ENCODE results near the gene FGFRL1. TPM values are rescaled to one million over a fixed set of nuclear protein-coding genes. Genes with fewer than 3 reads are reported as not detected.
A peak's percentile ranks its signal among the peaks of the same experiment; 100 is the strongest.
"Not testable (repeated sequence)": the region's sequence is repeated elsewhere in the genome, so short reads cannot be mapped to it uniquely, and the experiment has no call there.

Gene FGFRL1
- total RNA-seq, 2 donors from 2014 or later = 12.0 to 16.7 TPM

GRCh38 chr4:996030-996996, 15.1 kb upstream of the FGFRL1 start:
- H3K9me3 Mint-ChIP-seq = no peaks in the 10 kb centered on the region
- no peak for ATAC-seq (replicated peaks)
- H3K36me3 Mint-ChIP-seq (ENCODE audit: low read depth) = no peaks in the 10 kb centered on the region
- no peaks in the 10 kb centered on the region for H3K4me1 Mint-ChIP-seq
- H3K27ac Mint-ChIP-seq = no peak overlapping the region
- H3K27me3 Mint-ChIP-seq = peaks cover 13% of the 10 kb centered on the region
- no peak overlapping the region for H3K4me3 Mint-ChIP-seq

GRCh38 chr4:996997-997374, 14.4 kb upstream of the FGFRL1 start:
- Mint-ChIP-seq H3K27ac (no peak overlapping the region), H3K4me3 (no peak overlapping the region), H3K4me1 (no peaks in the 10 kb centered on the region), H3K9me3 (no peaks in the 10 kb centered on the region), H3K36me3 (ENCODE audit: low read depth) (no peaks in the 10 kb centered on the region), H3K27me3 (peaks cover 13% of the 10 kb centered on the region)
- peak; percentile 6 for ATAC-seq (replicated peaks)

- Mint-ChIP-seq H3K27ac (no peak overlapping the region), H3K36me3 (ENCODE audit: low read depth) (no peaks in the 10 kb centered on the region), H3K9me3 (no peaks in the 10 kb centered on the region), H3K4me3 (no peak overlapping the region), H3K4me1 (no peaks in the 10 kb centered on the region), H3K27me3 (peaks cover 13% of the 10 kb centered on the region)
- peak; percentile 51 for ATAC-seq (replicated peaks)
Measured at GRCh38 chr4:997375-998071, 13.9 kb upstream of the FGFRL1 start.

- H3K4me3 Mint-ChIP-seq = no peak overlapping the region
- no peaks in the 10 kb centered on the region for H3K4me1 Mint-ChIP-seq
- ATAC-seq (replicated peaks) = no peak
- H3K27me3 Mint-ChIP-seq = peaks cover 13% of the 10 kb centered on the region
- H3K27ac Mint-ChIP-seq = no peak overlapping the region
- H3K36me3 Mint-ChIP-seq (ENCODE audit: low read depth) = no peaks in the 10 kb centered on the region
- H3K9me3 Mint-ChIP-seq = no peaks in the 10 kb centered on the region
Measured at GRCh38 chr4:998096-998691, 13.2 kb upstream of the FGFRL1 start.

- not testable (repeated sequence) for H3K4me3 Mint-ChIP-seq; ATAC-seq (replicated peaks)
- peaks cover 13% of the 10 kb centered on the region for H3K27me3 Mint-ChIP-seq
Measured at GRCh38 chr4:999240-999863, 12.1 kb upstream of the FGFRL1 start.

GRCh38 chr4:999882-1000425, 11.5 kb upstream of the FGFRL1 start:
- no peaks in the 10 kb centered on the region for H3K9me3 Mint-ChIP-seq
- H3K36me3 Mint-ChIP-seq (ENCODE audit: low read depth) = no peaks in the 10 kb centered on the region
- H3K27ac Mint-ChIP-seq = no peak overlapping the region
- no peaks in the 10 kb centered on the region for H3K4me1 Mint-ChIP-seq
- no peak for ATAC-seq (replicated peaks)
- H3K4me3 Mint-ChIP-seq = no peak overlapping the region
- H3K27me3 Mint-ChIP-seq = peaks cover 18% of the 10 kb centered on the region

More at GRCh38 chr4:999240-999863, 12.1 kb upstream of the FGFRL1 start:
- not testable (repeated sequence) for H3K9me3 Mint-ChIP-seq; H3K4me1 Mint-ChIP-seq; H3K36me3 Mint-ChIP-seq (ENCODE audit: low read depth); H3K27ac Mint-ChIP-seq

GRCh38 chr4:1000686-1001260, 10.7 kb upstream of the FGFRL1 start:
- no peak overlapping the region for H3K4me3 Mint-ChIP-seq
- no peaks in the 10 kb centered on the region for H3K4me1 Mint-ChIP-seq
- H3K36me3 Mint-ChIP-seq (ENCODE audit: low read depth) = no peaks in the 10 kb centered on the region
- H3K27me3 Mint-ChIP-seq = peaks cover 18% of the 10 kb centered on the region
- ATAC-seq (replicated peaks) = no peak
- no peaks in the 10 kb centered on the region for H3K9me3 Mint-ChIP-seq
- H3K27ac Mint-ChIP-seq = no peak overlapping the region

- Mint-ChIP-seq H3K27me3 (peaks cover 18% of the 10 kb centered on the region), H3K36me3 (ENCODE audit: low read depth) (no peaks in the 10 kb centered on the region), H3K4me1 (no peaks in the 10 kb centered on the region), H3K27ac (no peak overlapping the region), H3K9me3 (no peaks in the 10 kb centered on the region), H3K4me3 (no peak overlapping the region)
- no peak for ATAC-seq (replicated peaks)
Measured at GRCh38 chr4:1001561-1002130, 9.8 kb upstream of the FGFRL1 start.

GRCh38 chr4:1002131-1002630, 9.2 kb upstream of the FGFRL1 start:
- Mint-ChIP-seq H3K4me1 (no peaks in the 10 kb centered on the region), H3K27me3 (peaks cover 20% of the 10 kb centered on the region), H3K27ac (no peak overlapping the region), H3K36me3 (ENCODE audit: low read depth) (no peaks in the 10 kb centered on the region), H3K4me3 (no peak overlapping the region), H3K9me3 (no peaks in the 10 kb centered on the region)
- no peak for ATAC-seq (replicated peaks)

GRCh38 chr4:1002631-1003251, 8.7 kb upstream of the FGFRL1 start:
- no peak for ATAC-seq (replicated peaks)
- no peaks in the 10 kb centered on the region for H3K9me3 Mint-ChIP-seq
- no peak overlapping the region for H3K27ac Mint-ChIP-seq
- peaks cover 25% of the 10 kb centered on the region for H3K27me3 Mint-ChIP-seq
- H3K4me3 Mint-ChIP-seq = no peak overlapping the region
- no peaks in the 10 kb centered on the region for H3K36me3 Mint-ChIP-seq (ENCODE audit: low read depth)
- H3K4me1 Mint-ChIP-seq = no peaks in the 10 kb centered on the region

- no peaks in the 10 kb centered on the region for H3K36me3 Mint-ChIP-seq (ENCODE audit: low read depth)
- no peak overlapping the region for H3K4me3 Mint-ChIP-seq
- H3K27ac Mint-ChIP-seq = no peak overlapping the region
- no peaks in the 10 kb centered on the region for H3K9me3 Mint-ChIP-seq
- H3K4me1 Mint-ChIP-seq = no peaks in the 10 kb centered on the region
- H3K27me3 Mint-ChIP-seq = peaks cover 29% of the 10 kb centered on the region
- no peak for ATAC-seq (replicated peaks)
Measured at GRCh38 chr4:1003271-1004070, 8.0 kb upstream of the FGFRL1 start.

GRCh38 chr4:1004071-1004418, 7.4 kb upstream of the FGFRL1 start:
- no peak overlapping the region for H3K27ac Mint-ChIP-seq
- no peaks in the 10 kb centered on the region for H3K9me3 Mint-ChIP-seq
- peaks cover 32% of the 10 kb centered on the region for H3K27me3 Mint-ChIP-seq
- H3K4me1 Mint-ChIP-seq = no peaks in the 10 kb centered on the region
- no peaks in the 10 kb centered on the region for H3K36me3 Mint-ChIP-seq (ENCODE audit: low read depth)
- H3K4me3 Mint-ChIP-seq = no peak overlapping the region
- no peak for ATAC-seq (replicated peaks)

Measured in activated T-helper 17 cell treated with anti-CD3 and anti-CD28 coated beads, Interleukin-2, amount 50 U/mL, for 72 hours (primary cell).